GM21360 (cell line): ENCODE measurements around the gene ALAD.
"Not testable (repeated sequence)": the region's sequence is repeated elsewhere in the genome, so short reads cannot be mapped to it uniquely, and the experiment has no call there.

Source experiments
- ATAC-seq: cut with Tn5 transposase; IDR thresholded peaks from one replicate; pipeline ENCODE4 v1.9.1; 2021; ENCODE audit warnings: mild to moderate bottlenecking, moderate library complexity; ENCODE audit not compliant: unreplicated experiment

Gene ALAD

GRCh38 chr9:113375057-113376023, 25.7 kb downstream of the ALAD start:
- ATAC-seq = no peak

DNA sequence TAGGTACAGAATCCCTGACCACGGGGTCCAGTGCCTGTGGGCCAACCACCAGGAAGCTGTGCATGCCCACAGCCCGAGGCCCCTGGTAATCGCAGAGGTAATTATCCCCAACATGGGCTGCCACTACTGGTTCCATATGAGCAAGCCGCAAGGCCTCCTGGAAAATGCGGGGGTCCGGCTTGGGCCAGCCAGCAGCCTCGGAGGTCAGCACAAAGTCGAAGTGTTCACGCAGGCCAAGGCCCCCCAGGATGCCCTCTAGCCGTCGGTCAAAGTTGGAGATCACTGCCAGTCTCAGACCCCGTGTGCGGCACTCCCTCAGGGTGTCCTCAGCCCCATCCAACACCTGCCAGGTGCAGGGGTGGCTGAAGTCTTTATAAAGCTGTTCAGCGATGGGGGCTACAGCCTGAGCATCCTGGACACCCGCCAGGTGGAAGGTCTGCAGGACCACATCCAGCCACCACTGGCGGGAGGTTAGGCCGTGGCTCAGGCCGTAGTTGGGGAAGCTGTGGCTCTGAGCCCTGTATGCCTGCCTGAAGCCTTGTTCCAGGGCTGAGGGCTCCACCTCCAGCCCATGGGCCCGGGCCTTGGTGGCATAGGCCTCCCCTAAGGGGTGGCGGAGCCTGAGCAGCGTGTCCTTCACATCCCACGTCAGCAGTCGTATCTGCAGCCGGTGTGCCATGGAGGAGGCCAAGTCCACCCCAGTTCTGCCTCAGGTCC, 27.2 kb downstream of the ALAD start:
- no peak for ATAC-seq

DNA sequence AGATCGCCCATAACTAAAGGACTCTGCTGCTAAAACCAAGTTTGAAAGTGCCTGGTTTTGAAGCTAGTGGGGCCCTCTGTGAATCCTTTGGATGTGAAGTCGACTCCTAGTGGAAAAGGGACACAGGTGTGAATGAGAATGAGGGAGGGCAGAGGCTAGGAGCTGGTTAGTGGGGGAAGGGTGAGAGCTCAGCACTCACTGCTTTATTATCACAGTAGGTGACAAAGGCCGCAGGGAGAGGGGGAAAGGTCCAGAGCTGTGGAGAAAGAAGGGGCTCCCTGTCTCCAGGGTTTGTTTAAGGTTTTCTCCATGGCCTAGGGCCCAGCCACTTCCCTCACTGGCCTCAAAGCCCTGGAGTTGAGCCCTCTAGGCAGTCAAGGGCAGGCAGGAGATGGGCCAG, 27.8 kb downstream of the ALAD start:
- ATAC-seq = no peak

DNA sequence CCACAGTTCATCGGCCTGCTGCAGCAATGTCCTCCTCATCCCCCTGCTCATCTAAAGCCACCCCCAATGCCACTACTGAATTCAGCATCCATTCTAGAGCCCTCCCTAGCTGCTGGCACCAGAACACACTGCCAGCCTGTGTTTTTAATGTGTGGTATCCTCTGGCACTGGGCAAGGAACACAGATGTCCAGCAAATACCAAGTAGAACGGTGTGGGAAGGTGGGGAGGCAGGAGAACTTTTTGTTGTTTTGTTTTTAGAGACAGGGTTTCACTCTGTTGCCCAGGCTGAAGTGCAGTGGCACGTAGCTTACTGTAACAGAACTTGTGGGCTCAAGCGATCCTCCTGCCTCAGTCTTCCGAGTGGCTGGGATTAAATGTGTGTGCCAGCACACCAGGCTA, 29.0 kb downstream of the ALAD start:
- no peak for ATAC-seq

GRCh38 chr9:113370806-113371325, 30.2 kb downstream of the ALAD start:
- no peak for ATAC-seq

GRCh38 chr9:113369855-113370140, 31.3 kb downstream of the ALAD start:
- ATAC-seq = no peak

GRCh38 chr9:113368982-113369854, 31.9 kb downstream of the ALAD start:
- no peak for ATAC-seq

GRCh38 chr9:113368348-113368981, 32.6 kb downstream of the ALAD start:
- ATAC-seq = no peak

GRCh38 chr9:113365652-113366051, 35.4 kb downstream of the ALAD start:
- ATAC-seq = not testable (repeated sequence)

- ATAC-seq = no peak
These were observed 36.1 kb downstream of the ALAD start for GRCh38 chr9:113364951-113365350.

DNA sequence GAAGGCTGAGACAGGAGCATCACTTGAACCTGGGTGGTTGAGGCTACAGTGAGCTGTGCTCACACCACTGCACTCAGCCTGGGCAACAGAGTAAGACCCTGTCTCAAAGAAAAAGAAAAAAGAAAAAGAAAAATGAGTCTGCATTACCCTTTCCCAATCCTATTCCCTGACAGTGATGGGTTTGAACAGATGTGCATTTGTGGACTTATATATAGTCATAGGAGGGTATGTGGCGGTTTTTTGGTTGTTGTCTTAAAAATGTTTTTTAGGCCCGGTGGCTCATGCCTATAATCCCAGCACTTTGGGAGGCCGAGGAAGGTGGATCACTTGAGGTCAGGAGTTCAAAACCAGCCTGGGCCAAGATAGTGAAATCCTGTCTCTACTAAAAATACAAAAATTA, 37.7 kb downstream of the ALAD start:
- no peak for ATAC-seq

DNA sequence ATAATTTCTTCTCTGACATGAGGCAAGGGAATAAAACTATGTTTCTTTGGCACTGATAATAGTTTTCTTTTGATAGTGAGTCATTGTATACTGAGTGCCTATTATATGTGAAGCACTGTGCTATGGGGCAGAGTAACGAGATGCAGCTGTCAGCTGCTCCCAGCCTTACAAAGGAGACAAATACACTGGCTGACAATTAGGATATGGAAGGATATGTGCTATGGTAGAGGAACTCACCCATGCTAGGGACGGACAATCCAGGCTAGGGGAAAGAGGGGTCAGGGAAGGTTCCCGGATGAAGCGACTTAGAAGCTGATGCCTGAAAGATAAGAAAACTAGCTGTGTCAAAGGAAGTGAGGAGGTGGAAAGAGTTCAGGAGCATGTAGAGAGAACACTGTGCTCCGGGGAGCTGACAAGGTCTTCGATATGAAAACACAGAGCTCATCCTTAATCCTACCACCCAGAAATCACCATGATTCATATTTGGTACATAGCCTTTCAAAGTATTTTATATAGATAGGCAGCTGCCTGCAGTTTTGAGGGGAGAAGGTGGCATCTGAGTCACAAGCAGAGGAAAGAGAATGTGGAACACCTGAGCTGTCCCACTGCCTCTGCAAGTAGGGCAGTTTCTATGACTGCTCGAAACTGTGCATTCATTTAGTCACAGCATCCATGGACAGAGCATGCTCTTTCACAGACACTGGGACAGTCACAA, 39.6 kb downstream of the ALAD start:
- no peak for ATAC-seq

- ATAC-seq = no peak
These were observed 40.7 kb downstream of the ALAD start for GRCh38 chr9:113360242-113360842.

- ATAC-seq = no peak
These were observed 41.7 kb downstream of the ALAD start for GRCh38 chr9:113359385-113359784.

- ATAC-seq = no peak
These were observed 44.3 kb downstream of the ALAD start for GRCh38 chr9:113356686-113357292.

DNA sequence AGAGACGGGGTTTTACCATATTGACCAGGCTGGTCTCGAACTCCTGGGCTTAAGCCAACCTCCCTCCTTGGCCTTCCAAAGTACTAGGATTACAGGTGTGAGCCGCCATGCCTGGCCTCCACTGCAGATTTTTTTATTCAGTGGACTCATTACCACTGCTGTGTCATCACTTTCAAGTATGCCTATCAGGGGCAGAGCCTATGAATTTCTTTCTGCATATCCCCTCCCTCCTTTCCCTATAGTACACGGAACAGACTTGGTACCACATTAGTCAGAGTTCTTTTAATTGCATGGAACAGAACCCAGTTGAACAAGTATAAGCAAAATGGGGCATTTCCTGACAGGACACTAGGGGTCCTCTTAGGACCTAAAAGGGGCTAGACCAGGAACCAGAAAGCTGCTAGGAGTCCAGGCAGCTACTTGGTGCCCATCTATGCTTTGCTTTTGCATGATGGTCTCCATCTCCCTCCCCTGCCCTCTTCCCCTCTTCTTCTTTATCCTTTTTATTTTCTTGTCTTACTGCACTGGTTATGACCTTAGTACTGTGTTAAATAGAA, 46.0 kb downstream of the ALAD start:
- ATAC-seq = no peak

DNA sequence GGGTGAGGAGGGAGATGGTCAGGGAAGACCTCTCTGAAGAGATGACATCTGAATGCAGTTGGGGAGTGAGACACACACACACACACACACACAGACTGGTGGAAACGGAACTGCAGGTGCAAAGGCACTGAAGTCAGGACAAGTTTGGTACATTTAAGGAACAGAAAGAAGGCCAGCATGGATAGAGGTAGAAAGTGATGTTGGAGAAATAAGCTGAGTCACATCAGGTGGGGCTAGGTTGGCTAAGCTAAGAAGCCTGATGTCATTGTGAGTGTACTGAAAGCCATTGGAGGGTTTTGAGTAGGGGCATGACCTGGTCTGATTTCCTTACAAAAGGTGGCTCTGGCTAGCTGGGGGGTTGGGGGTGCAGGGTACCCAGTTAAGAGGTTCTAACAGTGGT, 48.7 kb downstream of the ALAD start:
- no peak for ATAC-seq

GRCh38 chr9:113352006-113352405, 49.1 kb downstream of the ALAD start:
- ATAC-seq = no peak

GRCh38 chr9:113350937-113351336, 50.1 kb downstream of the ALAD start:
- no peak for ATAC-seq
